Body of pancreas (tissue), 4 donors: Measurements from ENCODE around the gene DBX1.

Experiments
- POLR2A ChIP-seq, 3 donors: fragments of 450-650 bp; IDR thresholded peaks; one replicate each; pipeline ENCODE4 v1.6.1; 2016; ENCODE audit warnings: antibody characterized with exemption in 3 of 3, mild to moderate bottlenecking in 2 of 3
- TF ChIP-seq, protein P1 (sequence below), 7 experiments: fragments of 450-650 bp in 4 of 7; fragments of 200-600 bp in 3 of 7; sonication (generic) in 3 of 7; IDR thresholded peaks; one replicate each; pipeline ENCODE4 v1.5.1; 2016 to 2019; ENCODE audit warnings: antibody characterized with exemption in 7 of 7

DNA sequence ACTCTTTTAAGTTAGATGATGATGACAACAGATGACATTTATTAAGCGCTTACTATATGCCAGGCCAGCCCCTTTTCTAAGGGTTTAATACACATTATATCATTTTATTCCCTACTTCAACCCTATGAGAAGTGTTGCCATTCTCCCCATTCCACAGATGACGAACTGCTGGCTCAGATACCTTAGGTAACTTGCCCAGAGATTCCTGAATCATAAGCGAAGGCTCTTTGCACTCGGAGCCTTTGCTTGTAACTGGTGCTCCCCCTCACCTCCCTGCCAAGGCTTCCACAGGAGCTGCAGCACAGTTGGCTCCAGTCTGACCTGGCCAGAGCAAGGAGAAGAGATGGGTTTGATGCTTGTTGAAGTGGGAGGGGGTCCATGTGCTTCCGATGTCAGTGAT, 43.0 kb downstream of the DBX1 start:
- TF ChIP-seq, protein P1, sequence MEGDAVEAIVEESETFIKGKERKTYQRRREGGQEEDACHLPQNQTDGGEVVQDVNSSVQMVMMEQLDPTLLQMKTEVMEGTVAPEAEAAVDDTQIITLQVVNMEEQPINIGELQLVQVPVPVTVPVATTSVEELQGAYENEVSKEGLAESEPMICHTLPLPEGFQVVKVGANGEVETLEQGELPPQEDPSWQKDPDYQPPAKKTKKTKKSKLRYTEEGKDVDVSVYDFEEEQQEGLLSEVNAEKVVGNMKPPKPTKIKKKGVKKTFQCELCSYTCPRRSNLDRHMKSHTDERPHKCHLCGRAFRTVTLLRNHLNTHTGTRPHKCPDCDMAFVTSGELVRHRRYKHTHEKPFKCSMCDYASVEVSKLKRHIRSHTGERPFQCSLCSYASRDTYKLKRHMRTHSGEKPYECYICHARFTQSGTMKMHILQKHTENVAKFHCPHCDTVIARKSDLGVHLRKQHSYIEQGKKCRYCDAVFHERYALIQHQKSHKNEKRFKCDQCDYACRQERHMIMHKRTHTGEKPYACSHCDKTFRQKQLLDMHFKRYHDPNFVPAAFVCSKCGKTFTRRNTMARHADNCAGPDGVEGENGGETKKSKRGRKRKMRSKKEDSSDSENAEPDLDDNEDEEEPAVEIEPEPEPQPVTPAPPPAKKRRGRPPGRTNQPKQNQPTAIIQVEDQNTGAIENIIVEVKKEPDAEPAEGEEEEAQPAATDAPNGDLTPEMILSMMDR (IDR thresholded peaks at IDR 0.05), result no peak
- TF ChIP-seq POLR2A (IDR thresholded peaks at IDR 0.05), result no peak
